ENCODE data around the gene FAM50B.

DNA sequence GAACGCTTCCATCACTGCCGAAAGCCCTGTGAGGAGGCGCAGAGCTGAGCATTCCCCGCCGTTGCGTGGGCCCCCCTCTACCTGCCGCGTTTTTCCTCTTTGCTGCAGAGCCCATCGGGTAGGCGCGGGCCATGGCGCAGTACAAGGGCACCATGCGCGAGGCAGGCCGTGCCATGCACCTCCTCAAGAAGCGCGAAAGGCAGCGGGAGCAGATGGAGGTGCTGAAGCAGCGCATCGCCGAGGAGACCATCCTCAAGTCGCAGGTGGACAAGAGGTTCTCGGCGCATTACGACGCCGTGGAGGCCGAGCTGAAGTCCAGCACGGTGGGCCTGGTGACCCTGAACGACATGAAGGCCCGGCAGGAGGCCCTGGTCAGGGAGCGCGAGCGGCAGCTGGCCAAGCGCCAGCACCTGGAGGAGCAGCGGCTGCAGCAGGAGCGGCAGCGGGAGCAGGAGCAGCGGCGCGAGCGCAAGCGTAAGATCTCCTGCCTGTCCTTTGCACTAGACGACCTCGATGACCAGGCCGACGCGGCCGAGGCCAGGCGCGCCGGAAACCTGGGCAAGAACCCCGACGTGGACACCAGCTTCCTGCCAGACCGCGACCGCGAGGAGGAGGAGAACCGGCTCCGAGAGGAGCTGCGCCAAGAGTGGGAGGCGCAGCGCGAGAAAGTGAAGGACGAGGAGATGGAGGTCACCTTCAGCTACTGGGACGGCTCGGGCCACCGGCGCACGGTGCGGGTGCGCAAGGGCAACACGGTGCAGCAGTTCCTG, 693 bp downstream of the FAM50B start:
- TF ChIP-seq, protein P1, sequence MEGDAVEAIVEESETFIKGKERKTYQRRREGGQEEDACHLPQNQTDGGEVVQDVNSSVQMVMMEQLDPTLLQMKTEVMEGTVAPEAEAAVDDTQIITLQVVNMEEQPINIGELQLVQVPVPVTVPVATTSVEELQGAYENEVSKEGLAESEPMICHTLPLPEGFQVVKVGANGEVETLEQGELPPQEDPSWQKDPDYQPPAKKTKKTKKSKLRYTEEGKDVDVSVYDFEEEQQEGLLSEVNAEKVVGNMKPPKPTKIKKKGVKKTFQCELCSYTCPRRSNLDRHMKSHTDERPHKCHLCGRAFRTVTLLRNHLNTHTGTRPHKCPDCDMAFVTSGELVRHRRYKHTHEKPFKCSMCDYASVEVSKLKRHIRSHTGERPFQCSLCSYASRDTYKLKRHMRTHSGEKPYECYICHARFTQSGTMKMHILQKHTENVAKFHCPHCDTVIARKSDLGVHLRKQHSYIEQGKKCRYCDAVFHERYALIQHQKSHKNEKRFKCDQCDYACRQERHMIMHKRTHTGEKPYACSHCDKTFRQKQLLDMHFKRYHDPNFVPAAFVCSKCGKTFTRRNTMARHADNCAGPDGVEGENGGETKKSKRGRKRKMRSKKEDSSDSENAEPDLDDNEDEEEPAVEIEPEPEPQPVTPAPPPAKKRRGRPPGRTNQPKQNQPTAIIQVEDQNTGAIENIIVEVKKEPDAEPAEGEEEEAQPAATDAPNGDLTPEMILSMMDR (IDR thresholded peaks at IDR 0.05; ENCODE audit: poor library complexity), result no peak
- TF ChIP-seq EZH2 (IDR thresholded peaks at IDR 0.05; ENCODE audit: borderline replicate concordance) (no peak), EZH2phosphoT487 (IDR thresholded peaks at IDR 0.05; ENCODE audit: low read depth, severe bottlenecking, unreplicated experiment) (no peak)
